Nephron (organoid): ENCODE measurements around the gene TMEM14A.

ENCODE experiments used
- H3K27ac Mint-ChIP-seq, 3 experiments: 2 replicates each; pipeline ENCODE4 v1.8.0; 2020; ENCODE audit warnings: mixed read lengths in 3 of 3, mild to moderate bottlenecking in 2 of 3, moderate library complexity in 1 of 3
- H3K27me3 Mint-ChIP-seq: 2 replicates; pipeline ENCODE4 v1.8.0; 2021; ENCODE audit warnings: low read depth, mild to moderate bottlenecking, moderate library complexity, mixed read lengths
- H3K36me3 Mint-ChIP-seq: 2 replicates; pipeline ENCODE4 v1.8.0; 2020; ENCODE audit warnings: low read depth, mixed read lengths
- H3K4me1 Mint-ChIP-seq: 2 replicates; pipeline ENCODE4 v1.8.0; 2020; ENCODE audit warnings: mixed read lengths
- H3K4me3 Mint-ChIP-seq, 3 experiments: 2 replicates each; pipeline ENCODE4 v1.8.0; 2020; ENCODE audit warnings: mild to moderate bottlenecking in 3 of 3, mixed read lengths in 3 of 3, moderate library complexity in 2 of 3
- H3K9me3 Mint-ChIP-seq: 2 replicates; pipeline ENCODE4 v1.8.0; 2020; ENCODE audit warnings: mixed read lengths
- CTCF ChIP-seq, 3 experiments: fragments of 200-600 bp; sonication (generic); IDR thresholded peaks; one replicate each; pipeline ENCODE4 v1.5.0; 2021; ENCODE audit warnings: antibody characterized with exemption in 3 of 3; ENCODE audit not compliant: unreplicated experiment in 3 of 3

TMEM14A gene

GRCh38 chr6:52718550-52718949 lies 47.6 kb downstream of the TMEM14A start:
- no peaks in the 10 kb centered on the region for H3K4me1 Mint-ChIP-seq
- no peak overlapping the region for H3K27ac Mint-ChIP-seq
- H3K9me3 Mint-ChIP-seq = no peaks in the 10 kb centered on the region
- no peak for TF ChIP-seq CTCF (IDR thresholded peaks at IDR 0.05; ENCODE audit: unreplicated experiment in 3 of 3)
- no peak overlapping the region for H3K4me3 Mint-ChIP-seq
- no peaks in the 10 kb centered on the region for H3K36me3 Mint-ChIP-seq
- no peaks in the 10 kb centered on the region for H3K27me3 Mint-ChIP-seq

- Mint-ChIP-seq H3K9me3 (no peaks in the 10 kb centered on the region), H3K36me3 (no peaks in the 10 kb centered on the region), H3K4me1 (peaks cover 5% of the 10 kb centered on the region), H3K27ac (no peak overlapping the region), H3K27me3 (no peaks in the 10 kb centered on the region), H3K4me3 (no peak overlapping the region)
- TF ChIP-seq CTCF (IDR thresholded peaks at IDR 0.05; ENCODE audit: unreplicated experiment in 3 of 3) = no peak
These were observed 49.4 kb downstream of the TMEM14A start for GRCh38 chr6:52720321-52720720.

- H3K4me3 Mint-ChIP-seq = no peak overlapping the region
- TF ChIP-seq CTCF (IDR thresholded peaks at IDR 0.05; ENCODE audit: unreplicated experiment in 3 of 3) = no peak
- H3K27ac Mint-ChIP-seq = peak overlapping the region in 2 of 3 experiments; percentile 8 to 16
- no peaks in the 10 kb centered on the region for H3K9me3 Mint-ChIP-seq
- peaks cover 5% of the 10 kb centered on the region for H3K4me1 Mint-ChIP-seq
- no peaks in the 10 kb centered on the region for H3K36me3 Mint-ChIP-seq
- no peaks in the 10 kb centered on the region for H3K27me3 Mint-ChIP-seq
These were observed 53.1 kb downstream of the TMEM14A start for GRCh38 chr6:52724042-52724405.

GRCh38 chr6:52724406-52725121 lies 53.7 kb downstream of the TMEM14A start:
- TF ChIP-seq CTCF (IDR thresholded peaks at IDR 0.05; ENCODE audit: unreplicated experiment in 3 of 3) = peak; percentile 40 to 63 (median 58)
- Mint-ChIP-seq H3K4me1 (peaks cover 5% of the 10 kb centered on the region), H3K4me3 (no peak overlapping the region), H3K9me3 (no peaks in the 10 kb centered on the region), H3K27me3 (no peaks in the 10 kb centered on the region), H3K36me3 (no peaks in the 10 kb centered on the region), H3K27ac (peak overlapping the region in 2 of 3 experiments; percentile 8 to 16)

GRCh38 chr6:52725143-52725534 lies 54.2 kb downstream of the TMEM14A start:
- Mint-ChIP-seq H3K4me3 (no peak overlapping the region), H3K27me3 (no peaks in the 10 kb centered on the region), H3K27ac (no peak overlapping the region), H3K9me3 (no peaks in the 10 kb centered on the region), H3K36me3 (no peaks in the 10 kb centered on the region), H3K4me1 (peaks cover 5% of the 10 kb centered on the region)
- no peak for TF ChIP-seq CTCF (IDR thresholded peaks at IDR 0.05; ENCODE audit: unreplicated experiment in 3 of 3)

GRCh38 chr6:52725535-52726192 lies 54.8 kb downstream of the TMEM14A start:
- TF ChIP-seq CTCF (IDR thresholded peaks at IDR 0.05; ENCODE audit: unreplicated experiment in 3 of 3) = no peak
- H3K36me3 Mint-ChIP-seq = no peaks in the 10 kb centered on the region
- peaks cover 5% of the 10 kb centered on the region for H3K4me1 Mint-ChIP-seq
- no peaks in the 10 kb centered on the region for H3K9me3 Mint-ChIP-seq
- no peaks in the 10 kb centered on the region for H3K27me3 Mint-ChIP-seq
- peak overlapping the region in 1 of 3 experiments; percentile 45 for H3K27ac Mint-ChIP-seq
- H3K4me3 Mint-ChIP-seq = no peak overlapping the region
